IgD-negative memory B cell (primary cell): Measurements from ENCODE around the gene FYB2. TPM values are rescaled to one million over a fixed set of nuclear protein-coding genes. Genes with fewer than 3 reads are reported as not detected.

ENCODE experiments used
- H3K27ac Mint-ChIP-seq, 3 donors: one replicate each; pipeline ENCODE4 v1.8.0; 2020 to 2022; ENCODE audit warnings: mild to moderate bottlenecking in 3 of 3, mixed read lengths in 3 of 3, moderate library complexity in 1 of 3
- H3K27me3 Mint-ChIP-seq: one replicate; pipeline ENCODE4 v1.8.0; 2021; ENCODE audit warnings: mixed read lengths
- H3K36me3 Mint-ChIP-seq: one replicate; pipeline ENCODE4 v1.8.0; 2020; ENCODE audit warnings: mild to moderate bottlenecking, mixed read lengths
- H3K4me1 Mint-ChIP-seq, 3 donors: one replicate each; pipeline ENCODE4 v1.8.0; 2020 to 2022; ENCODE audit warnings: mixed read lengths in 3 of 3, mild to moderate bottlenecking in 1 of 3
- H3K4me3 Mint-ChIP-seq, 4 donors: one replicate each; pipeline ENCODE4 v1.8.0; 2020 to 2022; ENCODE audit warnings: mild to moderate bottlenecking in 4 of 4, mixed read lengths in 4 of 4, moderate library complexity in 3 of 4
- H3K9me3 Mint-ChIP-seq, 3 donors: one replicate each; pipeline ENCODE4 v1.8.0; 2020 to 2021; ENCODE audit warnings: mixed read lengths in 3 of 3, mild to moderate bottlenecking in 1 of 3
- polyA plus RNA-seq: library from polyadenylated mRNA; unstranded; fragments of 300-500 nt; fragmentation: Illumina TruSeq; gene quantifications from one replicate; pipeline ENCODE4 v1.2.3, GENCODE V29; 2021

Gene FYB2
- polyA plus RNA-seq, 1 donor from 2014 or later: not detected

DNA sequence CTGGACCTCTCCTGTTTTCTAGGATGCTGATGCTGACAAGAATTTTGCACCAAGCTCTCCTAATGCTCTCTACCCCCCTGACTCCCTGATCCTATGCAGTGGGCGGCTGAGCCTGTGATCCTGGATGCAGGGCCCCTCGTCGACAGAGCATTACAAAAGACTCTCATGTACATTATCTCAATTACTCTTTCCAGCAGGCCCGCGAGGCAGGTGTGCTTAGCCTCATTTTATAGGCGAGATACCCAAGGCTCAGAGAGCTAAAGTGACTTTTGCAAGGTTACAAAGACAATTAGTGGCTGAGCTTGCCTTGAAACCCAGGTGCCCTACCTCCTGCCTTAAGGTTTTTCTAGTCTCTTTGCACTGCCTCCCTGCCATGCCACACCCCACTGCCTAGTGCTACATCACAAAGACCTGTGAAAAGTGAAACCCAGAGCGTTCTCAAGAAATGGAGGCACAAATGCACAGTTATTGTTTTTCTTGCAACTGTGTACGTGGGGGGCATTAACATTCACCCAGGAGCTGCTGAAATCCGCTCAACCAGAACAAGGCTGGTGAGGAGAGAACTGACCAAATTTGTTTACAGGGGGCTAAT is 25.4 kb upstream of the FYB2 start:
- Mint-ChIP-seq H3K4me1 (no peaks in the 10 kb centered on the region), H3K27me3 (peaks cover 2% of the 10 kb centered on the region), H3K36me3 (no peaks in the 10 kb centered on the region), H3K27ac (no peak overlapping the region), H3K9me3 (peaks cover 0 to 5% (median 2%) of the 10 kb centered on the region in 3 donors), H3K4me3 (no peak overlapping the region)

DNA sequence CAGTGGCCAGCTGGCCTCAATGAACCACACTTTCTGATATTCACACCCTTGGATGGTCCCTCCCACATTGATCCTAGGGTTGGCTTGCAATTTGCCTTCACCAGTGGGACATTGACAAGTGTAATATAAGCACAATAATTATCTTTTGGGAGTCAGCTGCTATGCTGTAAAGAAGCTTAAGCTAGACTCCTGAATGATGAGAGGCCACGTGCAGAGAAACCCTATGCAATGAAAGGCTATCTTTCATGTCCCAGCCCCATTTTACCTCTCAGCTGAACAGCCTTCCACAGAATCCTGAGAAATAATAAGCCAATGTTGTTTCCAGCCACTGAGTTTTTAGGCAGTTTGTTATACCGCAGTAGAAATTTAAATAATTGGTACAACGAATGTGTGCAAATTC is 24.3 kb upstream of the FYB2 start:
- Mint-ChIP-seq H3K27ac (no peak overlapping the region), H3K27me3 (peaks cover 2% of the 10 kb centered on the region), H3K9me3 (peaks cover 0 to 5% (median 3%) of the 10 kb centered on the region in 3 donors), H3K36me3 (no peaks in the 10 kb centered on the region), H3K4me3 (no peak overlapping the region), H3K4me1 (no peaks in the 10 kb centered on the region)

- Mint-ChIP-seq H3K27me3 (peaks cover 4% of the 10 kb centered on the region), H3K9me3 (peaks cover 0 to 1% (median 0%) of the 10 kb centered on the region in 3 donors), H3K4me3 (no peak overlapping the region), H3K4me1 (no peaks in the 10 kb centered on the region), H3K36me3 (no peaks in the 10 kb centered on the region), H3K27ac (no peak overlapping the region)
Measured at GRCh38 chr1:56838759-56839158, 19.6 kb upstream of the FYB2 start.

- Mint-ChIP-seq H3K4me1 (peaks cover 0 to under 1% (median 0%) of the 10 kb centered on the region in 3 donors), H3K27me3 (peaks cover 4% of the 10 kb centered on the region), H3K9me3 (peaks cover 0 to 1% (median 0%) of the 10 kb centered on the region in 3 donors), H3K4me3 (no peak overlapping the region), H3K36me3 (no peaks in the 10 kb centered on the region), H3K27ac (no peak overlapping the region)
Measured at GRCh38 chr1:56837244-56837939, 18.2 kb upstream of the FYB2 start.

- H3K27me3 Mint-ChIP-seq: peaks cover 9% of the 10 kb centered on the region
- peaks cover 0 to 1% (median 0%) of the 10 kb centered on the region in 3 donors for H3K9me3 Mint-ChIP-seq
- no peaks in the 10 kb centered on the region for H3K36me3 Mint-ChIP-seq
- H3K4me3 Mint-ChIP-seq: no peak overlapping the region
- peaks cover 0 to 3% (median 0%) of the 10 kb centered on the region in 3 donors for H3K4me1 Mint-ChIP-seq
- no peak overlapping the region for H3K27ac Mint-ChIP-seq
Measured at GRCh38 chr1:56836359-56836758, 17.2 kb upstream of the FYB2 start.

DNA sequence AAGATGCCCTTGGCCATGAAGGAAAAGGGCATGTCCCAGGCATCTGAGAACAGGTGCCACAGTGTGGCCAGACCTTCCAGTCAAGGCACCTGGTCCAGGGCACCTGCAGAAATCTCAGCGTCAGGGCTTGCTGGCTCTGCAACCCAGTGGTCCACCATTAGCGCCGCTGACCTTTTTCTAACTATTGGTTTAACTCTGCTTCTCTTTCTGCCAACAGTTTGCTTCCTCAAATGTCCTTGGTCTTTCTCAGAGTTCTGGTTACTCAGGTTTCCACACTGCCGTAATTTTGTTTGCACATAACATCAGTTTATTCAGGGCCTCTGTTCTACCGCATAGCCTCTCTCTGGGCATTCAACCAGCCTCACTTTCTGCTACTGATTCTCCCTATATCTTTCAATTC is 16.5 kb upstream of the FYB2 start:
- H3K4me3 Mint-ChIP-seq: no peak overlapping the region
- H3K27ac Mint-ChIP-seq: no peak overlapping the region
- H3K4me1 Mint-ChIP-seq: peaks cover 0 to 3% (median 0%) of the 10 kb centered on the region in 3 donors
- peaks cover 9% of the 10 kb centered on the region for H3K27me3 Mint-ChIP-seq
- H3K36me3 Mint-ChIP-seq: no peaks in the 10 kb centered on the region
- H3K9me3 Mint-ChIP-seq: peaks cover 0 to 1% (median 0%) of the 10 kb centered on the region in 3 donors

- no peak overlapping the region for H3K27ac Mint-ChIP-seq
- no peak overlapping the region for H3K4me3 Mint-ChIP-seq
- no peaks in the 10 kb centered on the region for H3K36me3 Mint-ChIP-seq
- H3K27me3 Mint-ChIP-seq: peaks cover 9% of the 10 kb centered on the region
- H3K9me3 Mint-ChIP-seq: peaks cover 0 to 1% (median 0%) of the 10 kb centered on the region in 3 donors
- H3K4me1 Mint-ChIP-seq: peaks cover 0 to 3% (median 0%) of the 10 kb centered on the region in 3 donors
Measured at GRCh38 chr1:56834137-56834900, 15.1 kb upstream of the FYB2 start.

DNA sequence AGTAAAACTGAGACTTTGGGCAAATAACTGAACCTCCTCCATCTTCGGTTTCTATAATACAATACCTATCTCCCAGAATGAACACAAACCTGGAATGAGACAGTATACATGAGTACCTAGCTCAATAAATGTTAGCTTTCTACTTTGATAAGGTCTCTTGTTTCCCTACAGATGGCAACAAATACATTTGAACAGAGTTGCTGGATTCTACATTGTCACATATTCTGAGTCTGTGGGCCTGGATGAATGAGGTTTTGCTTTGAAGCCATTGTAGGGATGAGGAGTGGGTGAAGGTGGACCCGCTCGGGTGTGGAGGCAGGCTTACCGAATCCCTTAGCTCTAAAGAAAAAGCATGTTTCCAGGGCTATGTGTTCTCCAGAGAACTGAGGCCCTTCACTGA is 13.9 kb upstream of the FYB2 start:
- H3K36me3 Mint-ChIP-seq: no peaks in the 10 kb centered on the region
- H3K27me3 Mint-ChIP-seq: peaks cover 12% of the 10 kb centered on the region
- H3K27ac Mint-ChIP-seq: no peak overlapping the region
- no peak overlapping the region for H3K4me3 Mint-ChIP-seq
- peaks cover 0 to 3% (median 0%) of the 10 kb centered on the region in 3 donors for H3K4me1 Mint-ChIP-seq
- no peaks in the 10 kb centered on the region for H3K9me3 Mint-ChIP-seq

DNA sequence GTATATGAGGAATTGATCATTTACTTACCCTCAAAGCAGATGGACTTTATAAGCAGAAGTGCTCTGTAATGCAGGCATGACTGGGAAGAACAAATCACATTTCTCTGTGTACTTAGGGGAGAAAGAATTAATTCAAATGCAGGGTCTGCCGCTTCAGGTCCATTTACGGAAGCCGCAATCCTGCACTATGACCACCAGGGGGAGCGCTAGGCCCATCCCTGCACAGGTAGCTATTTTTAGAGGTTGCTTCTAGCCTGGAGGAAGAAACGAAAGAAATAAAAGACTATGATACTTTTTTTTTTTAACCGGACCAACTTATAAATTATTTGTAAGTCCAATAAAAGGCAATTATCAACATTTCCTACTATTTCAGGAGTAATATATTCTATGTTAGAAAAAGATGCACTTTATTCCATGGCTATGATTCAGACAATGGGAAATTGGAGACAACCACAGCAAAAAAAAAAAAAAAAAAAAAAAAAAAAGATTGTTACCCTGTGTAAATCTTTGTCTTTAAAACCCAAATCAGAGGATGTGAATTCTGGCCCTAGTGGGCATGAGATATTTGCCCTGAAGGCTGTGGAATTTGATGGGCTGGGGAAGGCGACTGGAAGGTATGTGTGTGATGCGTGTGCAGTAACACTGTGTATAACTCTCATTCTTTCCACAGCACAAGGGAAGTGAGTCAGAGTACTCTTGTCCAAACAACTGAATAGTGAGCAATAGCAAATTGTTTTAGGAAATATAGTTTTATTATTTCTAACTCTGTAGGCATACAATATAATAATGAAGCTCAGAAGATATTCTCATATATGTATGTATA is 12.9 kb upstream of the FYB2 start:
- no peak overlapping the region for H3K27ac Mint-ChIP-seq
- no peaks in the 10 kb centered on the region for H3K9me3 Mint-ChIP-seq
- no peaks in the 10 kb centered on the region for H3K36me3 Mint-ChIP-seq
- H3K27me3 Mint-ChIP-seq: peaks cover 12% of the 10 kb centered on the region
- H3K4me3 Mint-ChIP-seq: no peak overlapping the region
- peaks cover 0 to 3% (median 0%) of the 10 kb centered on the region in 3 donors for H3K4me1 Mint-ChIP-seq

GRCh38 chr1:56830052-56830451 is 10.8 kb upstream of the FYB2 start:
- H3K27me3 Mint-ChIP-seq: peaks cover 10% of the 10 kb centered on the region
- H3K4me1 Mint-ChIP-seq: peaks cover 0 to 3% (median 0%) of the 10 kb centered on the region in 3 donors
- H3K9me3 Mint-ChIP-seq: no peaks in the 10 kb centered on the region
- no peak overlapping the region for H3K4me3 Mint-ChIP-seq
- no peak overlapping the region for H3K27ac Mint-ChIP-seq
- H3K36me3 Mint-ChIP-seq: no peaks in the 10 kb centered on the region

GRCh38 chr1:56827711-56828110 is 8.5 kb upstream of the FYB2 start:
- Mint-ChIP-seq H3K27ac (no peak overlapping the region), H3K4me3 (no peak overlapping the region), H3K27me3 (peaks cover 13% of the 10 kb centered on the region), H3K9me3 (no peaks in the 10 kb centered on the region), H3K4me1 (peaks cover 0 to 3% (median 0%) of the 10 kb centered on the region in 3 donors), H3K36me3 (no peaks in the 10 kb centered on the region)

DNA sequence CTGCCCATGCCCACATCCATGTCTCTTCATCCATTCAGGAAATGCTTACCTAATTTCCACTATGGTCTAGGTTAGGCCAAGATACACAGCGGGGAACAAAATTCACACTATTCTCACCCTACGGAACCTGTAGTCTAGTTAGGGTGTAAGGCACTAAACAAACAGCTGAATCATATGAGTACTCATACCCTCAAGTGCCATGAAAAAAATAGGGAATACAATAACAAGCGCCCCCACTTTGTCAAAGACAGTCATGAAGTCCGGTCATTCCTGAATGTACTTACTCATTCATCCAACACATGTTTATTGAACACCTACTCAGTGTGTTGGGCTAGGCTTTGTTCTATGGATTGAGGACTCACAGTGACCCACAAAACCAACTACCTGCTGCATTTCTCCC is 6.2 kb upstream of the FYB2 start:
- H3K27ac Mint-ChIP-seq: no peak overlapping the region
- no peaks in the 10 kb centered on the region for H3K9me3 Mint-ChIP-seq
- no peaks in the 10 kb centered on the region for H3K4me1 Mint-ChIP-seq
- H3K4me3 Mint-ChIP-seq: no peak overlapping the region
- H3K27me3 Mint-ChIP-seq: peaks cover 9% of the 10 kb centered on the region
- H3K36me3 Mint-ChIP-seq: no peaks in the 10 kb centered on the region

DNA sequence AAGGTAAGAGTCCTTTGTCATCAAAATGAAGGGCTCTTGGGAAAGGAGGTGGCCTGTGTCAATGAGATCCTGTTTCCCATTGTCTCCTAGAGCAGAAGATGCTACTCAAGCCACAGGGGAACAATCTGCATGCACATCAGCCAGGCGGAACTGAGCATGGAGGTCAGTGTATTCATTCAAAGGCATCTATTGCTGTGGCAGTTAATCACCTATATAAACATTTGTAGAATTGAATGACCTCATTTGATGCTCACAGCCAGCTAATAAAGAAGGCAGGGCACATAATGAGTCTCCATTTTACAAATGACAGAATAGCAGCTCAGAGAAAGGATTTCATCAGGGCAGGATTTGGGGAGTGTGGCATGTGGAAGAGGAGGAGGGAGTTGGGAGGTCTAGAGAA is 5.7 kb upstream of the FYB2 start:
- Mint-ChIP-seq H3K9me3 (no peaks in the 10 kb centered on the region), H3K4me3 (no peak overlapping the region), H3K36me3 (no peaks in the 10 kb centered on the region), H3K4me1 (no peaks in the 10 kb centered on the region), H3K27ac (no peak overlapping the region), H3K27me3 (peaks cover 11% of the 10 kb centered on the region)

DNA sequence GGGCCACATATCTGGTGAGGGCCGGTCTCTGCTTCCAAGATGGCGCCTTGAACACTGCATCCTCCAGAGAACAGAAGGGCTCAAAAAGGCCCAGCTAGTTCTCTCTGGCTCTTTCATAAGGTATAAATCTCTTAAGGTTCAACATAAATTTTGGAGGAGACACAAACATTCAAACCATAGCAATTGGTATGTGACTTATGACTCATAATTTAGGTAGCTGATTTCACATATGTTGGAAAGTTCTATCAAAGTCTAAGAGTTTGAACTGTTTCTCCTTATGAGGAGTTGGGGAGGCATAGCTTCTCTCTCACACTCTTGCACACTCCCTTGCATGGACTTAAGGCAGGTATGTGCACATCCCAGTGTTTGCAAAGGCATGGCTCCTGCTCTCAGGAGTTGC is 5.1 kb upstream of the FYB2 start:
- H3K4me1 Mint-ChIP-seq: no peaks in the 10 kb centered on the region
- no peak overlapping the region for H3K27ac Mint-ChIP-seq
- H3K27me3 Mint-ChIP-seq: peaks cover 14% of the 10 kb centered on the region
- no peaks in the 10 kb centered on the region for H3K36me3 Mint-ChIP-seq
- H3K4me3 Mint-ChIP-seq: no peak overlapping the region
- no peaks in the 10 kb centered on the region for H3K9me3 Mint-ChIP-seq

DNA sequence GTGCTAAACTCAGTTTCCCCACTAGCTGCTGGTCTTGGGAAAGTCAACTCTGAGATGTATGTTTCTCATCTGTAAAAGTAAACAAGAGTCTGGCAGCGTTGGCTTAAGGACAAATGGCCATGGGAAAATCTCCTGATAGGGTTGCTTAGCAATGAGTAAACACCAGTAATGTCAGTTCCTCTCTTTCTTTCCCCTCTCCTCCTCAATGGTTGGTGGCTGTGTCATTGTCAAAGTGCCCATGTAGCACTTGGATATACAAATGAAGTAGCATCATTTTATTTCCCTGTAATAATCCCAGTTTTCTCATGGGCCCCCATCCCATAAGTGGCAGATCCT is 2.2 kb upstream of the FYB2 start:
- no peaks in the 10 kb centered on the region for H3K36me3 Mint-ChIP-seq
- H3K27me3 Mint-ChIP-seq: peaks cover 11% of the 10 kb centered on the region
- H3K4me3 Mint-ChIP-seq: no peak overlapping the region
- H3K9me3 Mint-ChIP-seq: no peaks in the 10 kb centered on the region
- peaks cover 0 to 2% (median 0%) of the 10 kb centered on the region in 3 donors for H3K4me1 Mint-ChIP-seq
- H3K27ac Mint-ChIP-seq: no peak overlapping the region
